B cell (primary cell): ENCODE measurements around the gene MRNIP. TPM values are rescaled to one million over a fixed set of nuclear protein-coding genes. Genes with fewer than 3 reads are reported as not detected.
"Not testable (repeated sequence)": the region's sequence is repeated elsewhere in the genome, so short reads cannot be mapped to it uniquely, and the experiment has no call there.

Experiments used
- ATAC-seq: fragments of 200-7000 bp; cut with Tn5 transposase; one replicate; pipeline ENCODE4 v1.10.0; 2021; ENCODE audit warnings: low read depth, mild to moderate bottlenecking, moderate number of reproducible peaks, moderate library complexity
- CTCF ChIA-PET: fragments of 350-600 bp; sonication (Branson Sonifier 250); formaldehyde crosslinking; loops from one replicate; lab custom pipeline; 2021; ENCODE audit warnings: antibody characterized with exemption, inconsistent platforms; lab: Charles Lee
- POLR2A ChIA-PET: fragments of 350-600 bp; sonication (Branson Sonifier 250); formaldehyde crosslinking; loops from one replicate; lab custom pipeline; 2021; ENCODE audit warnings: antibody characterized with exemption; lab: Charles Lee
- DNase-seq: peaks from one replicate; pipeline ENCODE4 v3.0.0; 2013
- H2AFZ ChIP-seq: 2 replicates; pipeline ENCODE4 v1.6.1; 2012; ENCODE audit warnings: mild to moderate bottlenecking, low read depth, low read length; ENCODE audit not compliant: insufficient read depth, poor library complexity, severe bottlenecking
- H3K27ac ChIP-seq, 2 donors: 1 replicate in 1 of 2; 2 replicates in 1 of 2; pipeline ENCODE4 v1.5.1; 2012 to 2013; ENCODE audit warnings: low read length in 2 of 2, mild to moderate bottlenecking in 2 of 2, moderate library complexity in 1 of 2
- H3K27me3 ChIP-seq, 4 experiments: fragments of 200-600 bp in 1 of 4; sonication (generic) in 1 of 4; replicated peaks in 1 of 4; 1 replicate in 2 of 4; 2 replicates in 2 of 4; pipeline versions ENCODE4 v1.6.1 to v1.7.0; 2013 to 2016; ENCODE audit warnings: low read length in 3 of 4, mild to moderate bottlenecking in 2 of 4, mixed read lengths in 1 of 4, moderate library complexity in 1 of 4; ENCODE audit not compliant: insufficient read depth in 4 of 4, control insufficient read depth in 3 of 4; ENCODE audit errors: control extremely low read depth in 1 of 4
- H3K36me3 ChIP-seq, 2 experiments: replicated peaks in 1 of 2; 1 replicate in 1 of 2; 2 replicates in 1 of 2; pipeline versions ENCODE4 v1.6.1 to v1.7.1; 2013; ENCODE audit warnings: low read length in 1 of 2; ENCODE audit not compliant: insufficient read depth in 2 of 2, control insufficient read depth in 1 of 2; ENCODE audit errors: control extremely low read depth in 1 of 2, extremely low read depth in 1 of 2
- H3K4me1 ChIP-seq, 2 donors: fragments of 200-600 bp in 1 of 2; sonication (generic) in 1 of 2; 1 replicate in 1 of 2; 2 replicates in 1 of 2; pipeline versions ENCODE4 v1.5.1 to v1.6.1; 2013 to 2017; ENCODE audit warnings: low read length in 2 of 2; ENCODE audit not compliant: control insufficient read depth in 2 of 2, insufficient read depth in 2 of 2
- H3K4me2 ChIP-seq: replicated peaks from 2 replicates; pipeline ENCODE3; 2012; ENCODE audit warnings: mild to moderate bottlenecking, low read depth, low read length; ENCODE audit not compliant: poor library complexity, severe bottlenecking
- H3K4me3 ChIP-seq, 5 experiments: fragments of 200-600 bp in 1 of 5; sonication (generic) in 1 of 5; 1 replicate in 3 of 5; 2 replicates in 2 of 5; pipeline versions ENCODE4 v1.5.1 to v1.7.0; 2011 to 2016; ENCODE audit warnings: low read length in 4 of 5, mild to moderate bottlenecking in 4 of 5, low read depth in 2 of 5, control low read depth in 1 of 5, moderate library complexity in 1 of 5; ENCODE audit not compliant: insufficient read depth in 1 of 5; ENCODE audit errors: control extremely low read depth in 1 of 5, extremely low read depth in 1 of 5
- H3K79me2 ChIP-seq: fragments of 200-600 bp; sonication (generic); one replicate; pipeline ENCODE4 v1.6.0; 2016; ENCODE audit warnings: low read length; ENCODE audit not compliant: control insufficient read depth, insufficient read depth
- H3K9ac ChIP-seq: fragments of 200-600 bp; sonication (generic); 2 replicates; pipeline ENCODE4 v1.6.1; 2017; ENCODE audit warnings: mild to moderate bottlenecking, low read length, moderate library complexity
- H3K9me3 ChIP-seq, 3 donors: one replicate each; pipeline versions ENCODE4 v1.6.1 to v1.7.1; 2013; ENCODE audit warnings: low read length in 2 of 3; ENCODE audit not compliant: control insufficient read depth in 2 of 3, insufficient read depth in 1 of 3; ENCODE audit errors: control extremely low read depth in 1 of 3
- H4K20me1 ChIP-seq: 2 replicates; pipeline ENCODE4 v1.6.0; 2012; ENCODE audit warnings: mild to moderate bottlenecking, low read length; ENCODE audit not compliant: insufficient read depth, control insufficient read depth, poor library complexity, severe bottlenecking
- H3K27ac Mint-ChIP-seq: one replicate; pipeline ENCODE4 v1.8.0; 2021; ENCODE audit warnings: mixed read lengths
- H3K27me3 Mint-ChIP-seq: one replicate; pipeline ENCODE4 v1.8.0; 2021; ENCODE audit warnings: mixed read lengths
- H3K4me1 Mint-ChIP-seq: one replicate; pipeline ENCODE4 v1.8.0; 2021; ENCODE audit warnings: mixed read lengths
- H3K4me3 Mint-ChIP-seq: one replicate; pipeline ENCODE4 v1.8.0; 2021; ENCODE audit warnings: mixed read lengths
- H3K9me3 Mint-ChIP-seq: one replicate; pipeline ENCODE4 v1.8.0; 2022; ENCODE audit warnings: mixed read lengths; ENCODE audit not compliant: insufficient read depth
- CTCF ChIP-seq: fragments of 200-600 bp; IDR thresholded peaks from one replicate; pipeline ENCODE4 v1.8.0; 2022; ENCODE audit warnings: antibody characterized with exemption, mild to moderate bottlenecking
- EZH2 ChIP-seq: IDR thresholded peaks from 2 replicates; pipeline ENCODE4 v1.6.1; 2012; ENCODE audit warnings: borderline replicate concordance, low read depth, mild to moderate bottlenecking, moderate library complexity, low read length; ENCODE audit not compliant: insufficient read depth, poor library complexity, severe bottlenecking
- WGBS: methylation state at CpG from one replicate; pipeline ENCODE4 v1.1.5; 2013; ENCODE audit warnings: missing lambda C conversion rate; ENCODE audit not compliant: insufficient coverage; 5-methylcytosine and 5-hydroxymethylcytosine counted together
- intact Hi-C: fragments of 100-400 bp; cut with micrococcal nuclease; formaldehyde crosslinking; loops from one replicate; pipeline ENCODE4 v1.10.0; 2022
- polyA plus RNA-seq: library from polyadenylated mRNA; depleted of rRNA; stranded (reverse); fragments of >200 nt; gene quantifications from 2 replicates; pipeline ENCODE4 v1.2.3, GENCODE V29; 2012
- total RNA-seq, 2 donors: library from RNA; stranded (reverse); fragments of 120-200 nt in 1 of 2; gene quantifications; 1 replicate in 1 of 2; 2 replicates in 1 of 2; pipeline versions ENCODE4 v1.2.3 to v1.2.4, GENCODE V29; 2013 to 2022

MRNIP gene
- total and polyA plus RNA-seq, 2 donors (not counting 1 experiment from before 2014, with no cell fraction given): 152 to 178 TPM

GRCh38 chr5:179837076-179838011 lies 21.3 kb downstream of the MRNIP start:
- H3K36me3 ChIP-seq: peaks cover 2 to 61% of the 10 kb centered on the region in 2 experiments
- Mint-ChIP-seq H3K27me3 (no peaks in the 10 kb centered on the region), H3K4me1 (peaks cover 7% of the 10 kb centered on the region), H3K4me3 (no peak overlapping the region), H3K27ac (peak overlapping the region; percentile 77), H3K9me3 (no peaks in the 10 kb centered on the region)
- H3K27me3 ChIP-seq: no peaks in the 10 kb centered on the region
- H3K27ac ChIP-seq: peak overlapping the region in 1 of 2 donors; percentile 66
- H3K9ac ChIP-seq: no peak overlapping the region
- ATAC-seq: no peak
- H4K20me1 ChIP-seq: peaks cover 30% of the 10 kb centered on the region
- H3K9me3 ChIP-seq: no peaks in the 10 kb centered on the region
- H3K4me3 ChIP-seq: no peak overlapping the region
- peaks cover 3 to 8% of the 10 kb centered on the region in 2 donors for H3K4me1 ChIP-seq
- no peaks in the 10 kb centered on the region for H3K79me2 ChIP-seq
- 99% methylated on average over 13 of the region's 15 CpGs for WGBS
- no peak for DNase-seq
- intact Hi-C loops: loop anchor here (5.0 kb wide), 1 partner anchor 35 kb away; no protein-coding TSS in a partner anchor
- TF ChIP-seq EZH2: no peak
- ChIA-PET CTCF (interaction anchor here (0.8 to 2.4 kb wide), 7 partner anchors 15 to 138 kb away, joined by 3 to 12 read pairs (median 5); no protein-coding TSS in a partner anchor), POLR2A (interaction anchor here (0.7 to 1.2 kb wide), 3 partner anchors 11 to 138 kb away, joined by 3 to 4 read pairs (median 3); no protein-coding TSS in a partner anchor)
- no peak overlapping the region for H3K4me2 ChIP-seq
- H2AFZ ChIP-seq: no peak overlapping the region

GRCh38 chr5:179836225-179837019 lies 22.2 kb downstream of the MRNIP start:
- DNase-seq (peak; percentile 74), ATAC-seq (peak; percentile 84)
- peaks cover 2 to 65% of the 10 kb centered on the region in 2 experiments for H3K36me3 ChIP-seq
- Mint-ChIP-seq H3K4me3 (no peak overlapping the region), H3K27me3 (no peaks in the 10 kb centered on the region), H3K27ac (peak overlapping the region; percentile 77), H3K4me1 (peaks cover 9% of the 10 kb centered on the region), H3K9me3 (no peaks in the 10 kb centered on the region)
- CTCF ChIA-PET: interaction anchor here (0.8 to 2.4 kb wide), 6 partner anchors 14 to 70 kb away, joined by 3 to 12 read pairs (median 6); no protein-coding TSS in a partner anchor
- TF ChIP-seq CTCF: no peak
- TF ChIP-seq EZH2: no peak
- POLR2A ChIA-PET: interaction anchor here (0.6 to 1.2 kb wide), 4 partner anchors 12 to 139 kb away, joined by 3 to 4 read pairs (median 3); no protein-coding TSS in a partner anchor
- peaks cover 3 to 8% of the 10 kb centered on the region in 2 donors for H3K4me1 ChIP-seq
- H2AFZ ChIP-seq: no peak overlapping the region
- no peaks in the 10 kb centered on the region for H3K79me2 ChIP-seq
- intact Hi-C loops: loop anchor here (5.0 kb wide), 1 partner anchor 34 kb away; no protein-coding TSS in a partner anchor
- H3K27ac ChIP-seq: peak overlapping the region in 1 of 2 donors; percentile 66
- H4K20me1 ChIP-seq: peaks cover 32% of the 10 kb centered on the region
- H3K9ac ChIP-seq: no peak overlapping the region
- no peak overlapping the region for H3K4me2 ChIP-seq
- no peaks in the 10 kb centered on the region for H3K9me3 ChIP-seq
- no peaks in the 10 kb centered on the region for H3K27me3 ChIP-seq
- WGBS: 85% methylated on average over 16 of the region's 19 CpGs
- no peak overlapping the region for H3K4me3 ChIP-seq

- intact Hi-C loops: loop anchor here (5.0 kb wide), 1 partner anchor 33 kb away; no protein-coding TSS in a partner anchor
- WGBS: 97% methylated on average over 7 of the region's 28 CpGs
- CTCF ChIA-PET: not testable (repeated sequence)
Observed at GRCh38 chr5:179834871-179835270, 23.7 kb downstream of the MRNIP start.

More at GRCh38 chr5:179834871-179835270, 23.7 kb downstream of the MRNIP start:
- H3K27me3 Mint-ChIP-seq, DNase-seq, H3K4me3 Mint-ChIP-seq, ATAC-seq, H3K27ac ChIP-seq, POLR2A ChIA-PET, H3K4me3 ChIP-seq, H3K4me2 ChIP-seq, H3K79me2 ChIP-seq, H3K9ac ChIP-seq, H3K4me1 Mint-ChIP-seq, H3K27me3 ChIP-seq, H2AFZ ChIP-seq, H3K9me3 ChIP-seq, H3K4me1 ChIP-seq, H3K27ac Mint-ChIP-seq, H3K9me3 Mint-ChIP-seq: not testable (repeated sequence)
- Histone ChIP-seq H4K20me1 (peaks cover 36% of the 10 kb centered on the region), H3K36me3 (peaks cover 2 to 64% of the 10 kb centered on the region in 2 experiments)
